SK-N-SH treated with all-trans-retinoic acid at 6 μM for 48 hours (cell line): ENCODE measurements around the gene AP2S1.

ENCODE experiments used
- ATAC-seq: fragments of 200-7000 bp; cut with Tn5 transposase; 3 replicates; pipeline ENCODE4 v1.9.1; 2020; ENCODE audit warnings: mild to moderate bottlenecking, moderate library complexity
- CREB5 ChIP-seq: fragments of 250-450 bp; sonication (Bioruptor Pico); IDR thresholded peaks from 2 replicates; pipeline ENCODE4 v1.5.1; 2020; ENCODE audit warnings: low read depth, mild to moderate bottlenecking, moderate library complexity
- CSDC2 ChIP-seq: fragments of 250-450 bp; sonication (Bioruptor Pico); IDR thresholded peaks from 2 replicates; pipeline ENCODE4 v1.5.0; 2020; ENCODE audit warnings: mild to moderate bottlenecking, moderate library complexity
- ESRRG ChIP-seq: fragments of 250-450 bp; sonication (Bioruptor Pico); IDR thresholded peaks from 2 replicates; pipeline ENCODE4 v1.6.1; 2021; ENCODE audit warnings: mild to moderate bottlenecking
- GLIS3 ChIP-seq: fragments of 250-450 bp; sonication (Bioruptor Pico); IDR thresholded peaks from 2 replicates; pipeline ENCODE4 v1.5.0; 2020; ENCODE audit warnings: mild to moderate bottlenecking, moderate library complexity
- ISL1 ChIP-seq: fragments of 250-450 bp; sonication (Bioruptor Pico); IDR thresholded peaks from 2 replicates; pipeline ENCODE4 v2.1.2; 2022; ENCODE audit warnings: mild to moderate bottlenecking, moderate library complexity
- OSR1 ChIP-seq: fragments of 250-450 bp; sonication (Bioruptor Pico); IDR thresholded peaks from 2 replicates; pipeline ENCODE4 v1.8.0; 2022; ENCODE audit warnings: moderate library complexity, mild to moderate bottlenecking, inconsistent platforms
- POU6F1 ChIP-seq: fragments of 250-450 bp; sonication (Bioruptor Pico); IDR thresholded peaks from 2 replicates; pipeline ENCODE4 v1.8.0; 2021; ENCODE audit warnings: low read depth, mild to moderate bottlenecking, moderate library complexity, borderline replicate concordance
- PPARA ChIP-seq: fragments of 250-450 bp; sonication (Bioruptor Pico); IDR thresholded peaks from 2 replicates; pipeline ENCODE4 v1.5.0; 2020; ENCODE audit warnings: mild to moderate bottlenecking, borderline replicate concordance
- RARB ChIP-seq: fragments of 250-450 bp; sonication (Bioruptor Pico); IDR thresholded peaks from 2 replicates; pipeline ENCODE4 v1.8.0; 2021; ENCODE audit warnings: mild to moderate bottlenecking, moderate library complexity
- SNAI2 ChIP-seq: fragments of 250-450 bp; sonication (Bioruptor Pico); IDR thresholded peaks from 2 replicates; pipeline ENCODE4 v1.5.0; 2020; ENCODE audit warnings: mild to moderate bottlenecking, moderate library complexity
- TCF4 ChIP-seq: fragments of 250-450 bp; sonication (Bioruptor Pico); IDR thresholded peaks from 2 replicates; pipeline ENCODE4 v1.8.0; 2021; ENCODE audit warnings: mild to moderate bottlenecking, moderate library complexity, borderline replicate concordance
- TOX ChIP-seq: fragments of 250-450 bp; sonication (Bioruptor Pico); IDR thresholded peaks from 2 replicates; pipeline ENCODE4 v1.8.0; 2021; ENCODE audit warnings: mild to moderate bottlenecking, moderate library complexity, borderline replicate concordance
- TSHZ2 ChIP-seq: fragments of 250-450 bp; sonication (Bioruptor Pico); IDR thresholded peaks from 2 replicates; pipeline ENCODE4 v1.5.0; 2020; ENCODE audit warnings: mild to moderate bottlenecking, moderate library complexity
- ZC3H10 ChIP-seq: fragments of 250-450 bp; sonication (Bioruptor Pico); IDR thresholded peaks from 2 replicates; pipeline ENCODE4 v1.5.1; 2021; ENCODE audit warnings: mild to moderate bottlenecking, moderate library complexity
- ZFP30 ChIP-seq: fragments of 450-650 bp; formaldehyde crosslinking; IDR thresholded peaks from 2 replicates; pipeline ENCODE4 v1.5.0; 2022; ENCODE audit warnings: mild to moderate bottlenecking, moderate library complexity
- ZNF565 ChIP-seq: fragments of 450-650 bp; formaldehyde crosslinking; conservative IDR thresholded peaks from 2 replicates; pipeline ENCODE4 v1.5.0; 2020; ENCODE audit warnings: low read depth, mild to moderate bottlenecking, moderate library complexity
- TF ChIP-seq, protein P1 (sequence below): fragments of 250-450 bp; sonication (Bioruptor Pico); IDR thresholded peaks from 2 replicates; pipeline ENCODE4 v1.8.0; 2020; ENCODE audit warnings: mild to moderate bottlenecking, moderate library complexity, borderline replicate concordance
- TF ChIP-seq, protein P2 (sequence below): fragments of 250-450 bp; sonication (Bioruptor Pico); IDR thresholded peaks from 2 replicates; pipeline ENCODE4 v1.5.1; 2021; ENCODE audit warnings: mild to moderate bottlenecking, moderate library complexity

Gene AP2S1

GRCh38 chr19:46840498-46840942, 10.1 kb downstream of the AP2S1 start:
- peak; percentile 71 for ATAC-seq
- TF ChIP-seq CREB5 (no peak), ISL1 (CRISPR knock-in tag) (no peak), TSHZ2 (CRISPR knock-in tag) (no peak), SNAI2 (no peak), CSDC2 (no peak), PPARA (CRISPR knock-in tag) (no peak), OSR1 (CRISPR knock-in tag) (no peak), TOX (no peak), ZFP30 (no peak), GLIS3 (CRISPR knock-in tag) (no peak), POU6F1 (CRISPR knock-in tag) (no peak), ZC3H10 (CRISPR knock-in tag) (no peak), TCF4 (CRISPR knock-in tag) (no peak), ESRRG (CRISPR knock-in tag) (no peak)
- TF ChIP-seq, protein P1, sequence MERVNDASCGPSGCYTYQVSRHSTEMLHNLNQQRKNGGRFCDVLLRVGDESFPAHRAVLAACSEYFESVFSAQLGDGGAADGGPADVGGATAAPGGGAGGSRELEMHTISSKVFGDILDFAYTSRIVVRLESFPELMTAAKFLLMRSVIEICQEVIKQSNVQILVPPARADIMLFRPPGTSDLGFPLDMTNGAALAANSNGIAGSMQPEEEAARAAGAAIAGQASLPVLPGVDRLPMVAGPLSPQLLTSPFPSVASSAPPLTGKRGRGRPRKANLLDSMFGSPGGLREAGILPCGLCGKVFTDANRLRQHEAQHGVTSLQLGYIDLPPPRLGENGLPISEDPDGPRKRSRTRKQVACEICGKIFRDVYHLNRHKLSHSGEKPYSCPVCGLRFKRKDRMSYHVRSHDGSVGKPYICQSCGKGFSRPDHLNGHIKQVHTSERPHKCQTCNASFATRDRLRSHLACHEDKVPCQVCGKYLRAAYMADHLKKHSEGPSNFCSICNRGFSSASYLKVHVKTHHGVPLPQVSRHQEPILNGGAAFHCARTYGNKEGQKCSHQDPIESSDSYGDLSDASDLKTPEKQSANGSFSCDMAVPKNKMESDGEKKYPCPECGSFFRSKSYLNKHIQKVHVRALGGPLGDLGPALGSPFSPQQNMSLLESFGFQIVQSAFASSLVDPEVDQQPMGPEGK (CRISPR knock-in tag): no peak
- TF ChIP-seq, protein P2, sequence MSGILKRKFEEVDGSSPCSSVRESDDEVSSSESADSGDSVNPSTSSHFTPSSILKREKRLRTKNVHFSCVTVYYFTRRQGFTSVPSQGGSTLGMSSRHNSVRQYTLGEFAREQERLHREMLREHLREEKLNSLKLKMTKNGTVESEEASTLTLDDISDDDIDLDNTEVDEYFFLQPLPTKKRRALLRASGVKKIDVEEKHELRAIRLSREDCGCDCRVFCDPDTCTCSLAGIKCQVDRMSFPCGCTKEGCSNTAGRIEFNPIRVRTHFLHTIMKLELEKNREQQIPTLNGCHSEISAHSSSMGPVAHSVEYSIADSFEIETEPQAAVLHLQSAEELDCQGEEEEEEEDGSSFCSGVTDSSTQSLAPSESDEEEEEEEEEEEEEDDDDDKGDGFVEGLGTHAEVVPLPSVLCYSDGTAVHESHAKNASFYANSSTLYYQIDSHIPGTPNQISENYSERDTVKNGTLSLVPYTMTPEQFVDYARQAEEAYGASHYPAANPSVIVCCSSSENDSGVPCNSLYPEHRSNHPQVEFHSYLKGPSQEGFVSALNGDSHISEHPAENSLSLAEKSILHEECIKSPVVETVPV (CRISPR knock-in tag): no peak

GRCh38 chr19:46839752-46840497, 10.7 kb downstream of the AP2S1 start:
- no peak for TF ChIP-seq SNAI2
- peak; percentile 18 for ATAC-seq

DNA sequence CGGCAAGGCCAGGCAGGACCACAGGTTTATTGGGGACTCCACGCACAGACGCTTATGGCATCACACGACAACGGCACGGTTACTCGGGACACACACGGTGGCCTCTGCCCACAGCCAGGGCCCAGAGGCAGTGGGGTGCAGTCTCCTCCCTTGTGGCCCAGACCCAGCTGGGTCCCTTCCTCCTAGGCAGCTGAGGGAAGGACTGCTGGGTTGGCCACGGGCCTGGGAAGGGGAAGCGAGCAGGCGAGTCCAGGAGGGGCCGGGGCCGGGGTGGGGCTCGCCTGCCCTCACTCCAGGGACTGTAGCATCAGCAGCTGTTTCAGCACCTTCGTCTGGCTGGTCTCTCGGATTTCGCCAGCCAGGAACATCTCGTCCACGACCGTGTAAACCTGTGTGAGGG, 12.5 kb downstream of the AP2S1 start:
- ATAC-seq: no peak
- no peak for TF ChIP-seq TOX
- TF ChIP-seq PPARA (CRISPR knock-in tag): no peak
- no peak for TF ChIP-seq TSHZ2 (CRISPR knock-in tag)
- no peak for TF ChIP-seq RARB (CRISPR knock-in tag)
- TF ChIP-seq ZNF565 (CRISPR knock-in tag): no peak
- TF ChIP-seq CSDC2: no peak
